MCF 10A (cell line): ENCODE measurements around the gene HYAL4. TPM values are rescaled to one million over a fixed set of nuclear protein-coding genes. Genes with fewer than 3 reads are reported as not detected.
A peak's percentile ranks its signal among the peaks of the same experiment; 100 is the strongest.

ENCODE experiments used
- BruUV-seq: library from RNA; stranded (reverse); fragments of 400-500 nt; replicated peaks from 2 replicates; lab custom pipeline; 2021; lab: Mats Ljungman, UMichigan
- CTCF ChIA-PET: fragments of 300-600 bp; sonication (Branson Sonifier 250); formaldehyde crosslinking; extraction: SDS; loops from one replicate; lab custom pipeline; 2021; ENCODE audit warnings: antibody characterized with exemption, inconsistent platforms; lab: Yijun Ruan, JAX
- POLR2A ChIA-PET: fragments of 300-600, 350-650 bp; sonication (Branson Sonifier 250); formaldehyde crosslinking; extraction: SDS; loops from one replicate; lab custom pipeline; 2020; ENCODE audit warnings: antibody characterized with exemption, inconsistent platforms; lab: Yijun Ruan, JAX
- DNase-seq: peaks from one replicate; pipeline ENCODE4 v3.0.0-alpha.2; 2018; ENCODE audit not compliant: unreplicated experiment
- H3K27ac Mint-ChIP-seq: one replicate; pipeline ENCODE4 v1.8.0; 2022; ENCODE audit warnings: mild to moderate bottlenecking, low read depth, mixed read lengths; ENCODE audit not compliant: unreplicated experiment
- H3K27me3 Mint-ChIP-seq: one replicate; pipeline ENCODE4 v1.8.0; 2022; ENCODE audit warnings: mixed read lengths; ENCODE audit not compliant: insufficient read depth, unreplicated experiment
- H3K36me3 Mint-ChIP-seq: one replicate; pipeline ENCODE4 v1.8.0; 2022; ENCODE audit warnings: mild to moderate bottlenecking, moderate library complexity, mixed read lengths; ENCODE audit not compliant: insufficient read depth, unreplicated experiment
- H3K4me1 Mint-ChIP-seq: one replicate; pipeline ENCODE4 v1.8.0; 2022; ENCODE audit warnings: mixed read lengths; ENCODE audit not compliant: insufficient read depth, unreplicated experiment
- H3K4me3 Mint-ChIP-seq: one replicate; pipeline ENCODE4 v1.8.0; 2022; ENCODE audit warnings: mild to moderate bottlenecking, moderate library complexity, mixed read lengths; ENCODE audit not compliant: unreplicated experiment
- H3K9me3 Mint-ChIP-seq: one replicate; pipeline ENCODE4 v1.8.0; 2022; ENCODE audit warnings: mixed read lengths; ENCODE audit not compliant: unreplicated experiment
- intact Hi-C: fragments of 100-400 bp; cut with micrococcal nuclease; formaldehyde crosslinking; loops from 2 replicates; pipeline ENCODE4 v1.14.1; 2022
- total RNA-seq: library from RNA; stranded (reverse); gene quantifications from 2 replicates; pipeline ENCODE4 v1.2.3, GENCODE V29; 2022
- TF ChIP-seq, protein P1 (sequence below): fragments of 200-600 bp; IDR thresholded peaks from one replicate; pipeline ENCODE4 v1.8.0; 2022; ENCODE audit warnings: antibody characterized with exemption, mild to moderate bottlenecking; ENCODE audit not compliant: unreplicated experiment

The HYAL4 gene
- total RNA-seq, 1 experiment from 2014 or later = not detected

- no peaks in the 10 kb centered on the region for H3K27me3 Mint-ChIP-seq
- no peaks in the 10 kb centered on the region for H3K36me3 Mint-ChIP-seq
- no peak overlapping the region for H3K4me3 Mint-ChIP-seq
- ChIA-PET CTCF (interaction anchor here (0.5 to 3.9 kb wide), 48 partner anchors 10 to 1743 kb away, joined by 3 to 146 read pairs (median 4); partner anchors contain the start of genes HYAL4 and WASL), POLR2A (interaction anchor here (0.7 to 3.5 kb wide), 5 partner anchors 46 to 309 kb away, joined by 3 to 58 read pairs (median 10); partner anchors contain the start of gene WASL)
- H3K9me3 Mint-ChIP-seq = peaks cover 6% of the 10 kb centered on the region
- no peak overlapping the region for H3K27ac Mint-ChIP-seq
- BruUV-seq = no TSS peak
- DNase-seq = peak; percentile 79
- H3K4me1 Mint-ChIP-seq = peaks cover 11% of the 10 kb centered on the region
- TF ChIP-seq, protein P1, sequence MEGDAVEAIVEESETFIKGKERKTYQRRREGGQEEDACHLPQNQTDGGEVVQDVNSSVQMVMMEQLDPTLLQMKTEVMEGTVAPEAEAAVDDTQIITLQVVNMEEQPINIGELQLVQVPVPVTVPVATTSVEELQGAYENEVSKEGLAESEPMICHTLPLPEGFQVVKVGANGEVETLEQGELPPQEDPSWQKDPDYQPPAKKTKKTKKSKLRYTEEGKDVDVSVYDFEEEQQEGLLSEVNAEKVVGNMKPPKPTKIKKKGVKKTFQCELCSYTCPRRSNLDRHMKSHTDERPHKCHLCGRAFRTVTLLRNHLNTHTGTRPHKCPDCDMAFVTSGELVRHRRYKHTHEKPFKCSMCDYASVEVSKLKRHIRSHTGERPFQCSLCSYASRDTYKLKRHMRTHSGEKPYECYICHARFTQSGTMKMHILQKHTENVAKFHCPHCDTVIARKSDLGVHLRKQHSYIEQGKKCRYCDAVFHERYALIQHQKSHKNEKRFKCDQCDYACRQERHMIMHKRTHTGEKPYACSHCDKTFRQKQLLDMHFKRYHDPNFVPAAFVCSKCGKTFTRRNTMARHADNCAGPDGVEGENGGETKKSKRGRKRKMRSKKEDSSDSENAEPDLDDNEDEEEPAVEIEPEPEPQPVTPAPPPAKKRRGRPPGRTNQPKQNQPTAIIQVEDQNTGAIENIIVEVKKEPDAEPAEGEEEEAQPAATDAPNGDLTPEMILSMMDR = peak; percentile 59
- intact Hi-C loops = loop anchor here (1.0 to 2.0 kb wide), 5 partner anchors 67 to 285 kb away; no protein-coding TSS in a partner anchor
Measured at GRCh38 chr7:123865517-123866117, 20.6 kb downstream of the HYAL4 start.

GRCh38 chr7:123867225-123867624 lies 22.3 kb downstream of the HYAL4 start:
- no TSS peak for BruUV-seq
- peaks cover 6% of the 10 kb centered on the region for H3K9me3 Mint-ChIP-seq
- ChIA-PET CTCF (interaction anchor here (1.4 kb wide), 1 partner anchor 9 kb away, joined by 8 read pairs; no protein-coding TSS in a partner anchor), POLR2A (no interaction called here)
- no peaks in the 10 kb centered on the region for H3K27me3 Mint-ChIP-seq
- peaks cover 11% of the 10 kb centered on the region for H3K4me1 Mint-ChIP-seq
- H3K36me3 Mint-ChIP-seq = no peaks in the 10 kb centered on the region
- no peak overlapping the region for H3K27ac Mint-ChIP-seq
- no peak for DNase-seq
- H3K4me3 Mint-ChIP-seq = no peak overlapping the region
- intact Hi-C loops = no loop called here
- TF ChIP-seq, protein P1 = no peak

- Mint-ChIP-seq H3K27ac (no peak overlapping the region), H3K36me3 (no peaks in the 10 kb centered on the region), H3K9me3 (peaks cover 1% of the 10 kb centered on the region), H3K4me3 (no peak overlapping the region), H3K27me3 (no peaks in the 10 kb centered on the region), H3K4me1 (no peaks in the 10 kb centered on the region)
- intact Hi-C loops = loop anchor here (1.0 to 2.0 kb wide), 4 partner anchors 73 to 378 kb away; no protein-coding TSS in a partner anchor
- BruUV-seq = no TSS peak
- peak; percentile 72 for DNase-seq
- CTCF ChIA-PET = interaction anchor here (0.6 to 5.8 kb wide), 31 partner anchors 8 to 890 kb away, joined by 3 to 68 read pairs (median 3); no protein-coding TSS in a partner anchor
- TF ChIP-seq, protein P1 = peak; percentile 48
- POLR2A ChIA-PET = interaction anchor here (0.6 to 1.8 kb wide), 6 partner anchors 8 to 237 kb away, joined by 3 to 13 read pairs (median 6); partner anchors contain the start of gene WASL
Measured at GRCh38 chr7:123871998-123872867, 27.3 kb downstream of the HYAL4 start.
